Fibroblast of the conjunctiva (primary cell): ENCODE measurements around the gene BDKRB2.

Experiments used
- DNase-seq: peaks from one replicate; pipeline ENCODE4 v3.0.0-alpha.2; 2010; ENCODE audit warnings: low read depth

BDKRB2 gene

GRCh38 chr14:96252999-96253539, 48.4 kb downstream of the BDKRB2 start:
- DNase-seq: peak; percentile 71

- no peak for DNase-seq
Observed at GRCh38 chr14:96254687-96255086, 50.0 kb downstream of the BDKRB2 start.

- DNase-seq: peak; percentile 78
Observed at GRCh38 chr14:96255501-96256366, 51.1 kb downstream of the BDKRB2 start, which contains the start of gene BDKRB1. TSS of gene BDKRB1 (plus strand) at chr14:96256210. CDS start at chr14:96263683, 7,473 bp downstream.

- no peak for DNase-seq
Observed at GRCh38 chr14:96256407-96256806, 51.8 kb downstream of the BDKRB2 start.

DNA sequence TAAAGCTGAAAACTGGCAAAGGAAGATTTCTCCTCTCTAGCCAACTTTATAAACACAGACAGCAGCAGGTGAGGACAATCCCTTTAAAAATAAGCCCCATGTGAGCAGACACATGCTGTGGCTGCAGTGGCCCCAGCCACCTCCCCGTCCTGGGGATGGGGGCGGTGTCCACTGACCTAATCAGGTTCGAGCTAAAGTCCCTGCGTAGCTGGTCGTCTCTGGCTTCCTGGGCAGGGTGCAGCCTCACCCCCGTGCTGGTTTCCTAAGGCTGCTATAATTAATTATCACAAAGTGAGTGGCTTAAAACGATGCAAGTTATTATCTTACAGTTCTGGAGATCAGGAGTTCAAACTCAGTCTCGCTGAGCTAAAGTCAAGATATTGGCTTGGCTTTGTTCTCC, 52.4 kb downstream of the BDKRB2 start:
- DNase-seq: no peak

- no peak for DNase-seq
Observed at GRCh38 chr14:96257900-96258299, 53.3 kb downstream of the BDKRB2 start.

DNA sequence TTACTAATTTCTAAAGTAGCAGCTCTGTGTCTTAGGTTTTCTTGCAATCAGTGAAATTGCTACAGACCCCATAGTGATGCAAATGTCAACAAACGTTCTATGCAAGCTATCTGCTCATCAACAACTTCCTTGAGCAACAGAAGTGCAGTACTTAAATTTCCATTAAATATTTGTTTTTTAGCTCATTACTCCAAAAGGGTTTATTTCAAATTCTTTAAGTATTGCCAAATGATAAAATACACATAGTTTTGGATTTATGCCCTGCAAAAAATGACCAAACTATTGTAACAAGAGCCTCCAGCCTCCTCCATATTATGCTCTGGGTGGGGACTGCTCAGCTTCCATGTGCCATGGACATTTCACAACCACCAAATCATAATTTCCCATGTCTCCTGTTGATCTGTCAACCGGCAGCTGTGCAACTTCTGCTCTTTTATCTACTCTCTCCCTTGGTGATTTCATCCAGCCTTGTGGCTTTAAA, 55.7 kb downstream of the BDKRB2 start:
- DNase-seq: peak; percentile 60

DNA sequence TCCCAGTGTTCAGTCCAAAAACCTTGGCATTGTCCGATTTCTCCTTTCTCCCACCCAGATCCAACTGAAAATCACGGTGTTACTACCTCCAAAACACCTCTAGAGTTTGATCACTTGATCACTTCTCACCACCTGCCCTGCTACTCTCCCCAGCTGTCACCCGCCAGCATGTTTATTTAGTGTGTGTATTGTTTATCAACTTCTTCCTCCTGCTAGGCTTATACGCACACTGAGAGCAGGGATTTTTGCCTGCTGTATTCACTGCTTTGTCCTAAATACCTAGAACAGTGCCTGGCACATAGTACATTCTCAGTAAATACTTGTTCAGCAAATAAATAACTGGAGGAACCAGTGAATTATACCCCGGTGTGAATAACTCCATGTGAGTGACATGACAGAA, 56.4 kb downstream of the BDKRB2 start:
- DNase-seq: no peak

- DNase-seq: no peak
Observed at GRCh38 chr14:96261772-96262655, 57.4 kb downstream of the BDKRB2 start.

GRCh38 chr14:96263347-96264199, 58.9 kb downstream of the BDKRB2 start:
- no peak for DNase-seq

- no peak for DNase-seq
Observed at GRCh38 chr14:96264200-96264553, 59.5 kb downstream of the BDKRB2 start.

- no peak for DNase-seq
Observed at GRCh38 chr14:96264853-96265252, 60.2 kb downstream of the BDKRB2 start.

GRCh38 chr14:96265383-96266095, 60.9 kb downstream of the BDKRB2 start:
- DNase-seq: no peak

- peak; percentile 86 for DNase-seq
Observed at GRCh38 chr14:96267336-96267735, 62.7 kb downstream of the BDKRB2 start.

DNA sequence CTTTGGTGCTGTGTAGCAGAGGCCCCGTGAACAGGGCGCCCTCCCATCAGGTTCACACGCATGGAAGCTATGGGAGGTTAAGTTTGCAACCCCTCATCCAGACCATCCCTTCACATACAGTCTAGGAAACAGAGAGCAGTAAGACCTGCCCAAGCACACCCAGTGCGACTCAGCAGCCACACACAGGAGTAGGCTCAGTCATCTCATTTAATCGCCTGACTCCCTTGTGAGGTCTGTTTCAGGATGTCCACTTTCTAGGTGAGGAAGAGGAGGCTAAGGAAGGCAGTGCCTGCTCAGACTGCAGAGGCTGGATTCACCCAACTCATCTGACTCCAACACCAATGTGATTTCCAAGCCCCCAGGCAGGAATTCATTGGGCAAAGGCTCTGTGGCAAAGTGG, 63.3 kb downstream of the BDKRB2 start:
- no peak for DNase-seq

DNA sequence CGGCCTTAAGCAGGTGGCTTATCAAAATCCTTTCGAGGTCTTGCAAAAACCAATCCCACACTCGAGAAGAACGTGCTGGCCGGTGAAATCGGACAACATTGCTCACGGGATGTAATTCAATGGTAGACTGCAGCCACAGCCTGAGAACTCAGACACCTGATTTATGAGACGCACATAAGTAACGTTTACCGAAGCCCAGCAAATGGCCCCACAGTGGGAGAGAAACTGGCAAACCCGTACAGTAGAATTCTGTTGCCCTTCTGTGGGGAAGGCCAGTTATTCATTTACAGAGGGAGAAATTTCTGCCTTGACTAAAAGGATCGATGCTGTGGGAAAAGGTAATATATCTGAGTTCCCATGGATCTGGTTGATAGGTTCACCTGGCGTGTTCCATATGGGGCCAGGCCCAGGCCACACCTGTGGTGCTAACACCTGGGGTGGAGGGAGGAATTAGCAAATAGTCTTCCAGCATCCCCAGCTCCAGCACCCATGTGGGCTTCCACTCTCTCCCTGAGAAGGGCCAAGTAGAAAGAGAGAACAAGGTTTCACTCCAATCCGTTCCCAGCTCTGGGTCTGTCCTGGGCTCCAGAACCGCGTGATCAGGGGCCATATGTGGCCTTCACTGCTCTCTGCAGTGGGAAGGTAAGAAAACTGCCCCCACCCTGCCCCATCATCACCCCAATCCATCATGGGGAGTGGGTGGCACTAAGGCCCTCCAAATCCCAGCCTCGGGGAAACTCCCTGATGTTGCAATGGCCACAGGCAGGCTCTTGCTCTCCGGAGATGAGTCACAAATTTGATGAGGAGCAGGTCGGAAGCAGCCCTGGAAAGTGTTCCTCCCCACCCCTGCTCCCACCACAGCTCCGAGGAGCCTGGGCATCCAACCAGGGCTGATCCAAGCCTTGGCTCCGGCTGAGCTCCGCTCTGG, 64.1 kb downstream of the BDKRB2 start:
- peak; percentile 88 for DNase-seq

DNA sequence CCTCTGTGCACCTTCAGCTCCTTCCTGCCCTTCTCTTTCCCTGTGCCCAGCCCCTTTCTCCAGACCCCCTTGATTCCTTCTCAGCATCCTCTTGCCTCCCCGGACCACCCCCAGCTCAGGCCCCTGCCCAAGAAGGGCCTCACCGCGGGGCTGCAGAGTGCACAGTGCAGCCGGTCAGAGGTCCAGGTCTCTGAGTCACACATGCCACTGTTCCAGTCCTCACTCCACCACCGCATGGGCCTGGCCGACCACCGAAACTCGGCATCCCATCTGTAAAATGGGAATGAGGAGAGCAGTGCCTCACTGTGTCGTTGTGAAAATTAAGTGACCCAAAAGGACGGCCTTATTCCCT, 64.7 kb downstream of the BDKRB2 start:
- no peak for DNase-seq

DNA sequence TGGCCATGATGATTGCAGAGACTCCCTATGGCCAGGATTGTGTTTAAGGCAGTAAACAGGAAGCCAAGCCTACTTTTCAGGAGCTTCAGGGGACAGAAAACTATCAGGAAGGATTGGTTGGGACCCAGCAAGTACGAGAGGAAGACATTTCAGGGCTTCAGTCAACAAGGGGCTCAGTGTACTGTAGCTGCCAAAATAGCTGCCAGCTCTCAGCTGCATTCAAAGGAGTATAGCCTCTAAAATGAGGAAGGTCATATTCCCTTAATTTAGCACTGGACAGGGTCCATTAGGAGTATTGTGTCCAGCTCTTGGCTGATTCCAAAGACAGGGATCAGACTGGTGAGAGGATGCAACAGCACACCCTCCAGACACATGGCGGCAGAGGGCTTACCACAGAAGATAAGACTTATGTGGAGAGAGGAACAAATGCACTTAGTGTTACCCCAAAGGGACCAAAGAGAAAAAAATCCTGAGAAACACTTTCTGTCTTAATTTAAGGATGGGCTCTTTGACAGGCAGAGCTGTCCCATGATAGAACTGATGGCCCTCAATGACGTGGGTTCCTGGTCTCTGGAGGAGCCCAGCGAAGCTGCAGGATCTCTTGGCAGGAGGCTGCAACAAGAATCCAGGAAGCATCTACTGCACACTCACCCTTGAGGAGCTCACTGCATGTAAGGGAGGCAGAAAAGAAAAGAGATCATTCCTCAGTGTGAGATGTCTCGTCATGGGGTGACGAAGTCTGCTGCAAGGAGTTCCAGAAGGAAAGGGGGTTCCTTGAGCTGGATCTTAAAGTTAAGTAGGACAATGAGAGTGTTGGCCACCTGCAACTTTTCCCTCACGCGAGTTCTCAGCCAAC, 66.2 kb downstream of the BDKRB2 start:
- DNase-seq: no peak

DNA sequence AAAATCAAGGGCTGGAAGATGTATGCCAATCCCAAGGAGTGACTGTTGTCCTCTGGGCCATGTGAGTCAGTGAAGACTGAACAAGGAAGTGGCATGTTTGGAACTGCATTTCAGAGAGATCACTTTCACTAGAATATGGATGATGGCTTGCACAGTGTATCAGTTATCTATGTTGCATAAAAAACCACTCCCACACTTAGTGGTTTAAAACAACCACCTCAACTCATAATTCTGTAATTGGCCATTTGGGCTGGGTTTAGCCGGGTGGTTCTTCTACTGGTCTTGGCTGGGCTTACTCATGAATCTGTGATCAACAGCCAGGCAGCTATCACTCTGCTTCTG, 66.8 kb downstream of the BDKRB2 start:
- DNase-seq: no peak
